CD4-positive, alpha-beta T cell treated with Interleukin-6 at 100 ng/mL for 8 hours (primary cell): ENCODE results near the gene ASIC2.

ENCODE experiments used
- DNase-seq: peaks from one replicate; pipeline ENCODE4 v3.0.0-alpha.2; 2020; ENCODE audit warnings: mixed read lengths, low spot score

ASIC2 gene

GRCh38 chr17:33243732-33244131 lies 49.4 kb downstream of the ASIC2 start:
- no peak for DNase-seq

DNA sequence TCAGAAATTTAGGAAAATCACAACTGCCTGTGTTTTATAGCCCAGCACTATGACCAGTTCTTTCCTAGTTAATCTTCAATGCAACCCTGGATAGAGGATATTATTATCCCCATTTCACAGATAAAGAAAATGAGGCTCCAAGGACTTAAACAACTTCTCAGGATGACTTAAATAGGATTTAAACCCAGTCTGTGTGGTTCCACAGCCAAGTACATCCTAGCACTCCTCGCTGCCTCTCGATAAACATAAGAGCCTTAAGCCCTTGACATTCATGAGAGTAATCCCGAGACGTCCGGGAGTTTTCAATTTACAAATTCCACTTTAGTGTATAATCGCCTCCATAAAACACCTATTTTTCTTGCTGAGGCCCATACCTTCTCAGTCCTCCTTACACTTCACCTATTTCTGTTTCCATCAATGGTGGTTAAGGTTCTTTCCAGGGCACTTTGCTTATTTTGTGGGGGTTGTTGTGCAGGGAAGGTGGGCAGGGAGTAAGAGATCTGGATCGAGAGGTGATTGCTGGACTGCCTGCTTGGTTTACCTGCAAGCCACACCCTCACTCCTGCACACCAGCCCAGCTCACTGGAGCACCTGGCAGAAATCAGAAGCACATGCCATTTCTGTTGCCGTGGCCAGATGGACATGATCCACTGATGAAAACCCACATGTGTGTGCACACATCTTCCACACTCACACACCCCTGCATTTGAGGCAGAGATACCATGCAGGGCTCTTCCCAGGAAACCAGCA lies 50.5 kb downstream of the ASIC2 start:
- no peak for DNase-seq

DNA sequence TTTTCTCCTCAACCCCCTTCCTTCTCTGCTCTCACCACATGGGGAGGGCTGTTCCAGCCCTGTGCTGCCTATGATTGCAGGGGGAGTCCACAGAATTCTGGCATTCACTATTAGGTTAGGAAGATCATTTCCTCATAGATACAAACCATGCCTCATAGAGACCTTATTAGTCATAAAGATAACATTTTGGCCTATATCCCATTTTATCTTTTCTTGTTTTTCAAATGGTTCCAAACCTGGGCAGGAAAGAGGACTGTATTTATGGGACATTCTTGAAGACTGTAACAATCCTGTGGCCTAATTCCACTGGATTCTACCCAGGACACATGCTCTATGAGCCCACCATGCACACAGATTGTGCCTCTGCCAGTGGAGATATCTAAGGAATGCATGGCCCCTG lies 51.7 kb downstream of the ASIC2 start:
- DNase-seq = no peak

- no peak for DNase-seq
Measured at GRCh38 chr17:33240362-33240761, 52.7 kb downstream of the ASIC2 start.

DNA sequence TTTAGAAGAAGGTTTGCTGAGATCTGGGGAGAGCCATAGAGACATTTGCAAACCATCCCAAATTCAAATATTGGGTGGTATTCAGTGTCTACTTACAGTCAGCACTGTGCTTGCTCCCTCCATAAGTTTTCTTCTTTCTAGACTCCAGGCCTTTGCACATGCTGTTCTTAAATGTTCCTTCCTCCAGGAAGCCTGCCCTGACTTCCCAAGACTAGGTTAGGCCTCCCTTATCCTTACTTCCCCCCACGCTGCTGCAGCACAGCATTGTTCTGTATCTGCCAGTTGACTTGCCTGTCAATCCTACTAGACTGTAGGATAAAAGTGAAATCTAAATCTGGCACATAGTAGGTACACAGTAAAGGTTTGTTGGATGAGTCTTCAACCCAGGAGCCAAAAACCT lies 53.4 kb downstream of the ASIC2 start:
- DNase-seq = no peak

GRCh38 chr17:33234930-33235685 lies 58.0 kb downstream of the ASIC2 start:
- DNase-seq = no peak

- DNase-seq = no peak
Measured at GRCh38 chr17:33234233-33234632, 58.9 kb downstream of the ASIC2 start.

- peak; percentile 6 for DNase-seq
Measured at GRCh38 chr17:33233811-33234177, 59.3 kb downstream of the ASIC2 start.

GRCh38 chr17:33229499-33229898 lies 63.6 kb downstream of the ASIC2 start:
- DNase-seq = no peak

DNA sequence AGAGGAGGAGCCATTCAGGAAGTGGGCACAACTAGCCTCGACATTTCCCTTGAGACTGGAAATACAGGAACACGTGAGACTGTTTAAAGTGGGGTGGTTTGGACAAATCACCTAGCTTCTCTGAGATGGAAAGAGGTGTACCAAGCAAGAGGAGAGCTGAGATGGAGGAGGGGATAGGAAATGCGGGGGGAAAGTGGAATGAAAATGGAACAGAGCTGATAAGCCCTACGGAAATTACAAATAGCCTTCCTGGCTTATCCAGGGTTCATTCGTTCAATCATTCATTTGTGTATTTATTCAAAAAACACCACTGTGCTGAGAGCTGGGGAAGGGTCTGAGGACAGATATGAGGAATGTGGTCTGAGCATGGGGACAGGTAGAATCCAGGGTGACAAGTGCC lies 64.1 kb downstream of the ASIC2 start:
- DNase-seq = no peak

GRCh38 chr17:33228548-33228947 lies 64.5 kb downstream of the ASIC2 start:
- DNase-seq = no peak

- DNase-seq = no peak
Measured at GRCh38 chr17:33227911-33228310, 65.2 kb downstream of the ASIC2 start.

- no peak for DNase-seq
Measured at GRCh38 chr17:33225994-33226393, 67.1 kb downstream of the ASIC2 start.

DNA sequence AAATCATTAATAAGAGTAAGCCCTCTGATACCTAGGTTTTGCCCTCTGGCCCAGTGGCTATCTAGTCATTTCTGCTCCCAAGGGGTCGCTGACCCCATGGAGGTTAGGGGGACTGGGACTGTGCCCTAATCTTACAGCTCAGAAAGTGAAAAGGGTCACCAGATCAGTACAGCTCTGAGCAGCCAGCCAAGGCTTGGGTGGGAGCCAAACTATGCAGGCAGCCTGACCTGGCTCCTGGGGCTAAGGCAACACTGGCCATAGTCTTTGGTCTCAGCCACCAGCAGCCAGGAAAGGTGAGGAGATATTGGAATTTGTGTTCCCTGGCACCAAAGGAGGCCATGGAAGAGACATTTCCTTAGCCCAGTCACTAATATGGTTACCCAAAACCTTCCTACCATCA lies 67.6 kb downstream of the ASIC2 start:
- DNase-seq = no peak

GRCh38 chr17:33220036-33220435 lies 73.1 kb downstream of the ASIC2 start:
- no peak for DNase-seq

GRCh38 chr17:33218698-33219601 lies 74.1 kb downstream of the ASIC2 start:
- no peak for DNase-seq

GRCh38 chr17:33217891-33218290 lies 75.2 kb downstream of the ASIC2 start:
- no peak for DNase-seq

DNA sequence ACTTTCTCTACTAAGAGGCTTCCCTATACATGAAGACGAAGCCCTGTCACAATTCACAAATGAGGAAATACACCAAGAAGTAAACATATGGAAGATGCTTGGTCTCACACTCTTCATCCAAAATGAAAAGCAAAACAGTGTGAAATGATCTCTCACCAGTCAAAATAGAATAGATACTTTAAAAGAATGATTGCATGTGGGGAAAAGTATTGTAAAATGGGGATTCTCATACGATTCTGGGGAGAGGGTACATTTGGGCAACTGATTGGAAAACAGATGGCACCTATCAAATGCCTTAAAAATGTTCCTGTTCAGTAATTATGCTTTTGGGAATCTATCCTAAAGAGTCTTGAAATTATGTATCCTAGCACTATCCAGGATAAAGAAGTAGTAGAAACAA lies 78.1 kb downstream of the ASIC2 start:
- DNase-seq = no peak

DNA sequence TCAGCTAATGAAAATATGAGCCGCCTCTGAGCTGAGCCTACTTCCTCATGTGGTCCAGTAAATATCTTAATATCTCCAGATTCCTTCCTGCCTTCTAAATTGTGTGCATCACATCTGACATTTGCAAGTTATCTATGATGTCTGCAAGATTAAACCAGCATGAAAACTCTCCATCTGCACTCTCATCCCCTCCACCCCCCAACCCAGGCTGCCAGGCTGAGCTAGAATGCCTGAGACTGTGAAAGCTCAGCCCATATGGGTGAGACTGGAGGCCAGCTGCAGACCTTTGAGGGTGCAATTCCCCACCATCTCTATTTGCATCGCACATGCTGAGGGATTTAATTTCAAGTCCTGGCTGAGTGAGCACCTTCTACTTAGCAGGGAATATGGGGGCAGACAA lies 82.8 kb downstream of the ASIC2 start:
- no peak for DNase-seq

DNA sequence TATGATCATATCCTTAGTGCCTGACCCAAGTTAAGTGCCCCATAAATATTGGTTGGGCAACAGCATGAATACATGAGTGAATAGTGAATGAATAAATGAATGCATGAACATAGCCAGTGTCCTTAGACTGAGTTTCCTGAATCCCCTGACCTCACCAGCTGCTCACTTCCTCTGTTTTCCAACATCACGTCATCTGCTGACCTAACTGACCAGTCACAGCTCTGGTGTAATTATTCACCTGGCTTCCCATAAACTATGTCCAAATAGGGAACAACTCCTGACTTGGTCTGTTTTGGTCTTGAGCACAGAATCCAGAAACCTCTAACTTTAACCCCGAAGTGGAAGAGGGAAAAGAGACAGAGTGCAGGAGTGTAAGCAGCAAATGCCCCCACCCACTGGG lies 83.4 kb downstream of the ASIC2 start:
- DNase-seq = no peak

GRCh38 chr17:33207231-33207630 lies 85.9 kb downstream of the ASIC2 start:
- DNase-seq = no peak

DNA sequence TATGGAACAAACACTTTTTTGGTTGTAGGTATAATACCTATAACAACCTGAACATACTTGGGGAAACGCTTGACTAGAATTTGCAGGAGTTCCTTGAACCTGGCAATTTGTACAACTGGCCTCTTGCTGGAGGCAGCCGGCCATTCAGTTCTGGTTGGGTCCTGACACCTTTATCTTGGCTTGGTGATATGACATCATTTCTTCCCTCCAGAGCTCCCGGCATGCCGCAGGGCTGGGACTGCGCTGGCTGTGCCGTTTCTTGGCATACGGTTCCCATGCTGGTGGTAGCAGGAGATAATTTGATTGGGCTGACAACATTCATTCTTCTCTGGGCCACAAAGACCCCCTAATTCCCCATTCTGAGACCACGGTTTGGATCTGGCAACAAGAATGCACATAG lies 87.5 kb downstream of the ASIC2 start:
- no peak for DNase-seq

DNA sequence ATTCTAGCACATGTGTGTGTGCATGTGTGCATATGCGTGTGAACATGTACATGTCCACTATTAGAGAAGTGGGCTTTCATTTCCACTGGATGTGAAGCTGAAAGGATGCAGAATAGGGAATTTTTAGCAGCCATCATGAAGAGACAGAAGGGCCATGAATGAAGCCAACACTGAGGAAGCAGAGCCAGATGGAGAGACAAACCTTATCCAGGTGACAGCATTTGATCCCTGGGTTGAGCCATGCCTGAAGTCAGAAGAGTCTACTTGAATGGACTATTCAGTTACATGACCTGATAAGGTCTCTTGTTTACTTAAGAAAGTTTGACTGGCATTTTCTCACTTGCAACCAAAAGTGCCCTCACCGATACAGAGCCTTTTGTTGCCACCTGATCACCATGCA lies 88.4 kb downstream of the ASIC2 start:
- DNase-seq = no peak
